IMR-90 (cell line): Measurements from ENCODE around the gene BDH1. TPM values are rescaled to one million over a fixed set of nuclear protein-coding genes. Genes with fewer than 3 reads are reported as not detected.

Experiments used
- ATAC-seq: fragments of 200-7000 bp; cut with Tn5 transposase; 2 replicates; pipeline ENCODE4 v1.9.1; 2020; ENCODE audit warnings: low read depth, mild to moderate bottlenecking, moderate library complexity
- BruUV-seq: library from RNA; stranded (reverse); fragments of 400-500 nt; replicated peaks from 2 replicates; lab custom pipeline; 2021; lab: Mats Ljungman, UMichigan
- CTCF ChIA-PET: fragments of 300-600 bp; formaldehyde crosslinking; extraction: SDS; loops from one replicate; lab custom pipeline; 2021; ENCODE audit warnings: antibody characterized with exemption; lab: Yijun Ruan, JAX
- POLR2A ChIA-PET: fragments of 300-600 bp; sonication (Branson Sonifier 250); formaldehyde crosslinking; loops from one replicate; lab custom pipeline; 2022; ENCODE audit warnings: antibody characterized with exemption; ENCODE audit not compliant: unreplicated experiment; lab: Charles Lee
- DNase-seq: peaks from one replicate; pipeline ENCODE4 v3.0.0; 2013
- H2AFZ ChIP-seq: replicated peaks from 2 replicates; pipeline ENCODE3; 2013; ENCODE audit warnings: low read length, mild to moderate bottlenecking; ENCODE audit not compliant: poor library complexity
- H2AK5ac ChIP-seq: 2 replicates; pipeline ENCODE4 v1.6.1; 2013; ENCODE audit warnings: low read depth, low read length, inconsistent platforms
- H2AK9ac ChIP-seq: replicated peaks from 2 replicates; pipeline ENCODE3; 2013; ENCODE audit warnings: mild to moderate bottlenecking, low read depth, low read length, moderate library complexity; ENCODE audit not compliant: poor library complexity
- H2BK120ac ChIP-seq: 2 replicates; pipeline ENCODE4 v1.6.1; 2013; ENCODE audit warnings: low read depth, low read length, inconsistent platforms
- H2BK15ac ChIP-seq: 3 replicates; pipeline ENCODE4 v1.6.1; 2013; ENCODE audit warnings: low read depth, low read length, inconsistent platforms
- H2BK20ac ChIP-seq: 2 replicates; pipeline ENCODE4 v1.6.1; 2013; ENCODE audit warnings: low read depth, mild to moderate bottlenecking, inconsistent platforms, low read length, moderate library complexity
- H2BK5ac ChIP-seq: 2 replicates; pipeline ENCODE4 v1.6.1; 2013; ENCODE audit warnings: mild to moderate bottlenecking, low read depth, low read length, inconsistent platforms; ENCODE audit not compliant: poor library complexity, severe bottlenecking
- H3K14ac ChIP-seq: replicated peaks from 2 replicates; pipeline ENCODE4 v1.6.1; 2013; ENCODE audit warnings: low read depth, low read length, inconsistent platforms
- H3K18ac ChIP-seq: 2 replicates; pipeline ENCODE4 v1.6.1; 2013; ENCODE audit warnings: low read depth, low read length, control low read depth
- H3K23ac ChIP-seq: 2 replicates; pipeline ENCODE4 v1.6.1; 2013; ENCODE audit warnings: low read depth, low read length, inconsistent platforms
- H3K27ac ChIP-seq: 2 replicates; pipeline ENCODE4 v1.5.1; 2013; ENCODE audit warnings: mild to moderate bottlenecking, control low read depth, low read length; ENCODE audit not compliant: insufficient read depth
- H3K27me3 ChIP-seq: 2 replicates; pipeline ENCODE4 v1.6.1; 2013; ENCODE audit warnings: low read length; ENCODE audit not compliant: control insufficient read depth, insufficient read depth
- H3K36me3 ChIP-seq: 2 replicates; pipeline ENCODE4 v1.6.1; 2013; ENCODE audit warnings: low read length, mixed read lengths; ENCODE audit not compliant: control insufficient read depth, insufficient read depth
- H3K4ac ChIP-seq: 2 replicates; pipeline ENCODE4 v1.6.1; 2013; ENCODE audit warnings: low read depth, low read length, inconsistent platforms
- H3K4me1 ChIP-seq: 2 replicates; pipeline ENCODE4 v1.6.1; 2013; ENCODE audit warnings: low read length, mixed read lengths; ENCODE audit not compliant: control insufficient read depth, insufficient read depth
- H3K4me2 ChIP-seq: 2 replicates; pipeline ENCODE4 v1.6.1; 2013; ENCODE audit warnings: low read depth, mild to moderate bottlenecking, control low read depth, low read length, moderate library complexity
- H3K4me3 ChIP-seq: 2 replicates; pipeline ENCODE4 v1.5.1; 2013; ENCODE audit warnings: low read depth, mild to moderate bottlenecking, control low read depth, low read length, moderate library complexity; ENCODE audit not compliant: insufficient read depth
- H3K56ac ChIP-seq: 2 replicates; pipeline ENCODE4 v1.6.1; 2013; ENCODE audit warnings: low read length, inconsistent platforms; ENCODE audit not compliant: insufficient read depth; ENCODE audit errors: extremely low read depth
- H3K79me1 ChIP-seq, 2 experiments: 2 replicates each; pipeline ENCODE4 v1.6.1; 2013; ENCODE audit warnings: low read length in 2 of 2, inconsistent platforms in 1 of 2, low read depth in 1 of 2
- H3K9ac ChIP-seq: 2 replicates; pipeline ENCODE4 v1.6.1; 2013; ENCODE audit warnings: low read depth, low read length, control low read depth
- H3K9me1 ChIP-seq: 2 replicates; pipeline ENCODE4 v1.6.1; 2013; ENCODE audit warnings: low read length, inconsistent platforms; ENCODE audit not compliant: insufficient read depth
- H3K9me3 ChIP-seq: 2 replicates; pipeline ENCODE4 v1.6.1; 2013; ENCODE audit warnings: low read length; ENCODE audit not compliant: control insufficient read depth, insufficient read depth
- H4K20me1 ChIP-seq: 2 replicates; pipeline ENCODE4 v1.6.1; 2013; ENCODE audit warnings: low read length, inconsistent platforms; ENCODE audit not compliant: insufficient read depth
- H4K5ac ChIP-seq: 2 replicates; pipeline ENCODE4 v1.6.1; 2013; ENCODE audit warnings: mild to moderate bottlenecking, low read depth, low read length, control low read depth
- H4K8ac ChIP-seq, 2 experiments: 2 replicates each; pipeline ENCODE4 v1.6.1; 2013; ENCODE audit warnings: low read depth in 2 of 2, low read length in 2 of 2, control low read depth in 1 of 2, inconsistent platforms in 1 of 2
- H4K91ac ChIP-seq: 2 replicates; pipeline ENCODE4 v1.6.1; 2013; ENCODE audit warnings: low read depth, low read length, inconsistent platforms; ENCODE audit not compliant: insufficient read depth
- MAFK ChIP-seq: IDR thresholded peaks from 2 replicates; pipeline ENCODE4 v1.6.1; 2012; ENCODE audit warnings: low read depth, low read length, improper control_type of control experiment
- MAZ ChIP-seq: IDR thresholded peaks from 2 replicates; pipeline ENCODE4 v1.6.1; 2012; ENCODE audit warnings: low read depth, mild to moderate bottlenecking, low read length, improper control_type of control experiment, moderate library complexity, borderline replicate concordance
- POLR2A ChIP-seq: IDR thresholded peaks from 2 replicates; pipeline ENCODE4 v1.6.1; 2012; ENCODE audit warnings: mild to moderate bottlenecking, low read depth, low read length
- RAD21 ChIP-seq: IDR thresholded peaks from 2 replicates; pipeline ENCODE4 v1.6.1; 2012; ENCODE audit warnings: low read length, improper control_type of control experiment
- RCOR1 ChIP-seq: IDR thresholded peaks from 2 replicates; pipeline ENCODE4 v1.6.1; 2012; ENCODE audit warnings: mild to moderate bottlenecking, low read length, improper control_type of control experiment; ENCODE audit not compliant: insufficient replicate concordance
- WGBS, 2 experiments: methylation state at CpG; one replicate each; pipeline versions ENCODE4 v1.1.5 to v1.1.7; 2013; ENCODE audit warnings: missing lambda C conversion rate in 2 of 2; ENCODE audit not compliant: insufficient read length in 1 of 2; ENCODE audit errors: extremely low coverage in 2 of 2; 5-methylcytosine and 5-hydroxymethylcytosine counted together
- dilution Hi-C: fragments of 300-500 bp; cut with HindIII; formaldehyde crosslinking; loops from one replicate; pipeline ENCODE4 v1.14.3; 2018; ENCODE audit warnings: low sequenced_read_pairs; ENCODE audit not compliant: unreplicated experiment
- in situ Hi-C: fragments of 300-500 bp; cut with MboI; formaldehyde crosslinking; loops from 3 replicates; pipeline ENCODE4 v1.14.3; 2019; ENCODE audit warnings: low sequenced_read_pairs, inconsistent platforms, mixed read lengths
- intact Hi-C: fragments of 100-400 bp; cut with micrococcal nuclease; formaldehyde crosslinking; loops from 2 replicates; pipeline ENCODE4 v1.10.0; 2022
- polyA plus RNA-seq, 3 experiments: library from polyadenylated mRNA; depleted of rRNA; stranded (reverse); fragments of >200 nt; gene quantifications; 2 replicates each; pipeline ENCODE4 v1.2.3, GENCODE V29; 2012; ENCODE audit warnings: low replicate concordance in 1 of 3
- total RNA-seq: library from RNA; depleted of rRNA; stranded (reverse); fragments of >200 nt; gene quantifications from 2 replicates; pipeline ENCODE4 v1.2.3, GENCODE V29; 2012
- TF ChIP-seq, protein P1 (sequence below): conservative IDR thresholded peaks from 2 replicates; pipeline ENCODE4 v1.5.1; 2012; ENCODE audit warnings: mild to moderate bottlenecking, low read depth, low read length, improper control_type of control experiment

The BDH1 gene
- total and polyA plus RNA-seq, 2 of the 4 experiments (the other 2 are of a cell fraction), result 2.7 to 4.4 TPM

- POLR2A ChIA-PET, result no interaction called here
- 80% methylated on average over 1 of the region's 7 CpGs; no CpG with 5 or more reads in 1 of the 2 experiments for WGBS, 2 experiments
- no peak for ATAC-seq
- no peak overlapping the region for H3K56ac ChIP-seq
- no peak overlapping the region for H2AK9ac ChIP-seq
- H3K4me1 ChIP-seq, result no peaks in the 10 kb centered on the region
- in situ Hi-C loops (no loop called here), intact Hi-C loops (no loop called here), dilution Hi-C loops (no loop called here)
- no peak overlapping the region for H3K14ac ChIP-seq
- H2BK20ac ChIP-seq, result no peak overlapping the region
- no peak overlapping the region for H2AFZ ChIP-seq
- H4K20me1 ChIP-seq, result no peaks in the 10 kb centered on the region
- H3K9me1 ChIP-seq, result no peaks in the 10 kb centered on the region
- H3K36me3 ChIP-seq, result no peaks in the 10 kb centered on the region
- H3K4me2 ChIP-seq, result no peak overlapping the region
- no peak for TF ChIP-seq RCOR1
- no peak for TF ChIP-seq MAZ
- no peak for TF ChIP-seq POLR2A
- TF ChIP-seq RAD21, result no peak
- no peak for TF ChIP-seq MAFK
- TF ChIP-seq, protein P1, sequence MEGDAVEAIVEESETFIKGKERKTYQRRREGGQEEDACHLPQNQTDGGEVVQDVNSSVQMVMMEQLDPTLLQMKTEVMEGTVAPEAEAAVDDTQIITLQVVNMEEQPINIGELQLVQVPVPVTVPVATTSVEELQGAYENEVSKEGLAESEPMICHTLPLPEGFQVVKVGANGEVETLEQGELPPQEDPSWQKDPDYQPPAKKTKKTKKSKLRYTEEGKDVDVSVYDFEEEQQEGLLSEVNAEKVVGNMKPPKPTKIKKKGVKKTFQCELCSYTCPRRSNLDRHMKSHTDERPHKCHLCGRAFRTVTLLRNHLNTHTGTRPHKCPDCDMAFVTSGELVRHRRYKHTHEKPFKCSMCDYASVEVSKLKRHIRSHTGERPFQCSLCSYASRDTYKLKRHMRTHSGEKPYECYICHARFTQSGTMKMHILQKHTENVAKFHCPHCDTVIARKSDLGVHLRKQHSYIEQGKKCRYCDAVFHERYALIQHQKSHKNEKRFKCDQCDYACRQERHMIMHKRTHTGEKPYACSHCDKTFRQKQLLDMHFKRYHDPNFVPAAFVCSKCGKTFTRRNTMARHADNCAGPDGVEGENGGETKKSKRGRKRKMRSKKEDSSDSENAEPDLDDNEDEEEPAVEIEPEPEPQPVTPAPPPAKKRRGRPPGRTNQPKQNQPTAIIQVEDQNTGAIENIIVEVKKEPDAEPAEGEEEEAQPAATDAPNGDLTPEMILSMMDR, result no peak
- 0 out of 2 replicates have a peak, but pooled peaks cover 2% of the 10 kb centered on the region for H3K9me3 ChIP-seq
- H2BK15ac ChIP-seq, result no peak overlapping the region
- no peak overlapping the region for H3K4ac ChIP-seq
- peaks cover 4% of the 10 kb centered on the region for H3K27me3 ChIP-seq
- no peak overlapping the region for H4K5ac ChIP-seq
- no peak overlapping the region for H3K27ac ChIP-seq
- DNase-seq, result no peak
- no peak overlapping the region for H3K18ac ChIP-seq
- H4K91ac ChIP-seq, result no peak overlapping the region
- H4K8ac ChIP-seq, result no peak overlapping the region
- H3K4me3 ChIP-seq, result no peak overlapping the region
- BruUV-seq, result no TSS peak
- no peak overlapping the region for H2BK120ac ChIP-seq
- H3K23ac ChIP-seq, result no peak overlapping the region
- H3K79me1 ChIP-seq, result no peaks in the 10 kb centered on the region
- no peak overlapping the region for H2AK5ac ChIP-seq
- no peak overlapping the region for H2BK5ac ChIP-seq
- no peak overlapping the region for H3K9ac ChIP-seq
- CTCF ChIA-PET, result no interaction called here
Observed at GRCh38 chr3:197583371-197583770, 27.6 kb upstream of the BDH1 start.
